GM23248 (cell line): Measurements from ENCODE around the gene DELE1. TPM values are rescaled to one million over a fixed set of nuclear protein-coding genes. Genes with fewer than 3 reads are reported as not detected.

Experiments
- DNase-seq: peaks from one replicate; pipeline ENCODE4 v3.0.0-alpha.2; 2015
- H2AFZ ChIP-seq: fragments of 200-600 bp; sonication (generic); 2 replicates; pipeline ENCODE4 v1.6.1; 2016; ENCODE audit warnings: antibody characterized with exemption
- H3F3A ChIP-seq: fragments of 200-600 bp; sonication (generic); 2 replicates; pipeline ENCODE4 v1.6.1; 2016; ENCODE audit warnings: mild to moderate bottlenecking, antibody characterized with exemption, mixed run types; ENCODE audit not compliant: insufficient read depth
- H3K27ac ChIP-seq: fragments of 200-600 bp; sonication (generic); 2 replicates; pipeline ENCODE4 v1.5.1; 2016; ENCODE audit warnings: mild to moderate bottlenecking
- H3K27me3 ChIP-seq: fragments of 200-600 bp; sonication (generic); replicated peaks from 2 replicates; pipeline ENCODE4 v1.6.1; 2016; ENCODE audit warnings: mild to moderate bottlenecking; ENCODE audit not compliant: insufficient read depth
- H3K36me3 ChIP-seq: fragments of 200-600 bp; sonication (generic); 2 replicates; pipeline ENCODE4 v1.6.1; 2016; ENCODE audit warnings: low read depth, mild to moderate bottlenecking
- H3K4me1 ChIP-seq: fragments of 200-600 bp; sonication (generic); 2 replicates; pipeline ENCODE4 v1.6.1; 2016; ENCODE audit warnings: mild to moderate bottlenecking; ENCODE audit not compliant: insufficient read depth
- H3K4me2 ChIP-seq: fragments of 200-600 bp; sonication (generic); one replicate; pipeline ENCODE4 v1.6.1; 2016; ENCODE audit warnings: mild to moderate bottlenecking; ENCODE audit not compliant: unreplicated experiment
- H3K4me3 ChIP-seq: fragments of 200-600 bp; sonication (generic); 2 replicates; pipeline ENCODE4 v1.5.1; 2016; ENCODE audit warnings: mild to moderate bottlenecking
- H3K79me2 ChIP-seq: fragments of 200-600 bp; sonication (generic); 2 replicates; pipeline ENCODE4 v1.6.1; 2016; ENCODE audit warnings: mild to moderate bottlenecking; ENCODE audit not compliant: insufficient read depth
- H3K9ac ChIP-seq: fragments of 200-600 bp; sonication (generic); 2 replicates; pipeline ENCODE4 v1.6.1; 2016; ENCODE audit warnings: mild to moderate bottlenecking
- H3K9me2 ChIP-seq: fragments of 200-600 bp; sonication (generic); 2 replicates; pipeline ENCODE4 v1.6.1; 2016; ENCODE audit warnings: mixed run types, mild to moderate bottlenecking, moderate library complexity; ENCODE audit not compliant: insufficient read depth
- H3K9me3 ChIP-seq: fragments of 200-600 bp; sonication (generic); one replicate; pipeline ENCODE4 v1.6.1; 2017; ENCODE audit warnings: low read depth
- H4K20me1 ChIP-seq: fragments of 200-600 bp; sonication (generic); 2 replicates; pipeline ENCODE4 v1.6.0; 2016; ENCODE audit not compliant: insufficient read depth
- EZH2 ChIP-seq: fragments of 200-600 bp; sonication (generic); IDR thresholded peaks from 2 replicates; pipeline ENCODE4 v1.6.1; 2018; ENCODE audit warnings: antibody characterized with exemption, mild to moderate bottlenecking; ENCODE audit not compliant: insufficient read depth, poor library complexity, severe bottlenecking
- EZH2phosphoT487 ChIP-seq: fragments of 200-600 bp; sonication (generic); IDR thresholded peaks from 2 replicates; pipeline ENCODE4 v1.6.1; 2018; ENCODE audit warnings: antibody characterized with exemption, moderate library complexity, mild to moderate bottlenecking, low read depth; ENCODE audit not compliant: insufficient read depth
- WGBS, 2 experiments: methylation state at CpG; one replicate each; pipeline ENCODE4 v1.1.6; 2015 to 2017; ENCODE audit warnings: low lambda C conversion rate in 2 of 2, low coverage in 1 of 2; ENCODE audit errors: missing lambda C conversion rate in 2 of 2; 5-methylcytosine and 5-hydroxymethylcytosine counted together
- in situ Hi-C: fragments of 300-500 bp; cut with MboI; formaldehyde crosslinking; loops from 2 replicates; pipeline ENCODE4 v1.15.0; 2020
- polyA plus RNA-seq: library from polyadenylated mRNA; unstranded; fragments of >200 nt; fragmentation: Nextera tagmentation; extraction: Ambion mirVana; gene quantifications from 2 replicates; pipeline ENCODE4 v1.2.1, GENCODE V29; 2016
- total RNA-seq: library from RNA; depleted of rRNA; stranded (reverse); fragments of >200 nt; shearing (Covaris generic); gene quantifications from 2 replicates; pipeline ENCODE4 v1.2.3, GENCODE V29; 2014

The DELE1 gene
- total and polyA plus RNA-seq, 2 experiments from 2014 or later, result 35.1 to 47.9 TPM

DNA sequence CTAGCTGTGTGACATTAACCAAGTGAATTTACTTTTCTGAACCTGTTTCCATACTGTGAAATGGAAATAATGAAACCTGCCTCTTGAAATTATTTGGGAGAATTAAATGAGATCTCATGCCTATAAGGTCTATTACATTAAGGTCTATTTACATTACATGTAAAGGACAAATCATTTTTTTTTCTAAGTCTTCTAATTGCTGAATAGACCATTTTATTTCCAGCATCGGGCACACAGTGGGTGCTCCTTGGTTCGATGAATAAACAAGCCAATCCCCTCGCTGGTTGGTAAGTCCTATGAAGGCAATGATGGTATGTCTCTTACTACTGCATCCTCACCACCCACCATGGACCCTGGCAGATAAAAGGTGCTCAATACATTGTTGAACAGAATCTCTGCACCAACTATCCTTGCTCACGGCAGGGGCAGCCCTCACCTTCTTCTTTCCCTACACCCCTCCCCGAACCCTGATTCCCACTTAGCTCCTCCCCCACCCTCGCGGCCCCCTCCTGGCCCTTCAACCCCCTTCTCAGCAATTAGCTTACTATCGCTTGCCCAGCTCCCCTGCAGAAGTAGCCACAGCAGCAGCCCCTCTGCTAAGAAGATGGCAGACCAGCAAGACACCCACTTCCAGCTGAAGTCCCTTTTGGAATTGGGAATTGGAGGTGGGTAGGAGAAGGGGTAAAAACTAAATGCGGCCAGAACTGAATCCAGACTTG is 48.5 kb upstream of the DELE1 start:
- H3F3A ChIP-seq, result no peaks in the 10 kb centered on the region
- no peak overlapping the region for H2AFZ ChIP-seq
- no peaks in the 10 kb centered on the region for H4K20me1 ChIP-seq
- H3K36me3 ChIP-seq, result no peaks in the 10 kb centered on the region
- H3K27me3 ChIP-seq, result peaks cover 44% of the 10 kb centered on the region
- H3K9ac ChIP-seq, result no peak overlapping the region
- H3K9me3 ChIP-seq, result no peaks in the 10 kb centered on the region
- H3K4me2 ChIP-seq, result no peak overlapping the region
- H3K9me2 ChIP-seq, result no peaks in the 10 kb centered on the region
- in situ Hi-C loops, result no loop called here
- no peak overlapping the region for H3K27ac ChIP-seq
- no peak for DNase-seq
- H3K4me3 ChIP-seq, result no peak overlapping the region
- 16 to 23% methylated on average over 5 to 9 of the region's 9 CpGs for WGBS, 2 experiments
- TF ChIP-seq EZH2phosphoT487 (no peak), EZH2 (peak; percentile 24)
- H3K4me1 ChIP-seq, result peaks cover 7% of the 10 kb centered on the region; the same call in 1 of the 2 replicates
- no peaks in the 10 kb centered on the region for H3K79me2 ChIP-seq

DNA sequence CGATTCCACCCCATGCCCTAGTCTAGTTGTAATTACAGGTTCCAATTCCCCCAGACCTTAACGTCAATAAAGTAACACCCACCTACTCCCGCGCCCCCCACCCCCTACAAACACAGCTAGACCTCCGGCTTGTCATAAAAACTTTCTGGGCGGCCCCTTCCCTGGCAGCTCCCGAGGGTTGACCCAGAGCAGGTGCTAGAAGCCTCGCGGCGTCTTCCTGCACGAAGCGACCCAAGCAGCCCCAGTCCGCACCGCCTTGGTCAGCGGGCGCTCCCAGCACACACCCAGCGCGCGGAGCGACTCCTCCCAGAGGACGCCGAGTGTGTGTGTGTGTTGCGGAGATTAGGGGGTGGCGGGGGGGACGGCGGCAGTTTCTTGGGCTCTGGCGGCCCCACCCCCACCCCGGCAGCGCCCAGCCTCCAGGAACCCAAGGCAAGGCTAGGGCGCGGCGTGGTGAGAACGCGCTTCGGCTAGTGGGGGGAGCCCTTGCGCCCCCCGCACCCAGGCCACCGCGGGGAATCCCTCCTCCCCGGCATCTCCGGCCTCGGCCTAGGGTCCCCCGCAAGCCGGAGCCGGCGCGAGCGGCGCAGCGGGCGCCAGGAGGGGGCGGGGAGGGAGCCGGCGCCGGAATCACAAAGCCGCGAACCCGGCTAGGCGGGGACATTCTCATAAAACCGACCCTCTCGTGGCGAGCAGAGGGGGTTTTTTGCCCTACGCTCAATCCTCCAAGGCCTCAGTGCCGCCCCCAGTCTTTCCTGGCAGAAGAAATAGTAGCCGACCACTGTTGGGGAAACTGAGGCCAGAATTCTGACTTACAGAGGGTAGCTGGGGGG is 47.7 kb upstream of the DELE1 start:
- no peak overlapping the region for H3K27ac ChIP-seq
- H3K36me3 ChIP-seq, result no peaks in the 10 kb centered on the region
- H3K4me2 ChIP-seq, result peak overlapping the region; percentile 56
- 0 out of 2 replicates have a peak overlapping the region, but pooled peaks have one; percentile 17 for H2AFZ ChIP-seq
- H3K4me1 ChIP-seq, result peaks cover 7% of the 10 kb centered on the region; the same call in 1 of the 2 replicates
- no peaks in the 10 kb centered on the region for H3K9me2 ChIP-seq
- WGBS, 2 experiments, result 3 to 4% methylated on average over 48 to 65 of the region's 65 CpGs
- in situ Hi-C loops, result no loop called here
- no peaks in the 10 kb centered on the region for H4K20me1 ChIP-seq
- DNase-seq, result peak; percentile 52
- H3K4me3 ChIP-seq, result peak overlapping the region; percentile 73
- no peaks in the 10 kb centered on the region for H3F3A ChIP-seq
- H3K9ac ChIP-seq, result no peak overlapping the region
- H3K79me2 ChIP-seq, result no peaks in the 10 kb centered on the region
- H3K9me3 ChIP-seq, result no peaks in the 10 kb centered on the region
- TF ChIP-seq EZH2phosphoT487, result no peak
- no peak for TF ChIP-seq EZH2
- peaks cover 50% of the 10 kb centered on the region for H3K27me3 ChIP-seq

GRCh38 chr5:141876628-141877355 is 46.9 kb upstream of the DELE1 start:
- in situ Hi-C loops, result no loop called here
- Histone ChIP-seq H3K4me1 (peaks cover 7% of the 10 kb centered on the region; the same call in 1 of the 2 replicates), H3K9me2 (no peaks in the 10 kb centered on the region), H3K9ac (no peak overlapping the region), H4K20me1 (no peaks in the 10 kb centered on the region), H2AFZ (no peak overlapping the region), H3K4me2 (peak overlapping the region; percentile 56), H3F3A (no peaks in the 10 kb centered on the region), H3K9me3 (no peaks in the 10 kb centered on the region), H3K36me3 (no peaks in the 10 kb centered on the region), H3K79me2 (no peaks in the 10 kb centered on the region), H3K27me3 (peaks cover 58% of the 10 kb centered on the region), H3K27ac (no peak overlapping the region), H3K4me3 (peak overlapping the region; percentile 73)
- peak; percentile 23 for DNase-seq
- WGBS, 2 experiments, result 4% methylated on average over 42 of the region's 42 CpGs
- TF ChIP-seq EZH2phosphoT487 (no peak), EZH2 (no peak)
